Measurements from ENCODE around the gene MPLKIP.
"Not testable (repeated sequence)": the region's sequence is repeated elsewhere in the genome, so short reads cannot be mapped to it uniquely, and the experiment has no call there.

The MPLKIP gene

DNA sequence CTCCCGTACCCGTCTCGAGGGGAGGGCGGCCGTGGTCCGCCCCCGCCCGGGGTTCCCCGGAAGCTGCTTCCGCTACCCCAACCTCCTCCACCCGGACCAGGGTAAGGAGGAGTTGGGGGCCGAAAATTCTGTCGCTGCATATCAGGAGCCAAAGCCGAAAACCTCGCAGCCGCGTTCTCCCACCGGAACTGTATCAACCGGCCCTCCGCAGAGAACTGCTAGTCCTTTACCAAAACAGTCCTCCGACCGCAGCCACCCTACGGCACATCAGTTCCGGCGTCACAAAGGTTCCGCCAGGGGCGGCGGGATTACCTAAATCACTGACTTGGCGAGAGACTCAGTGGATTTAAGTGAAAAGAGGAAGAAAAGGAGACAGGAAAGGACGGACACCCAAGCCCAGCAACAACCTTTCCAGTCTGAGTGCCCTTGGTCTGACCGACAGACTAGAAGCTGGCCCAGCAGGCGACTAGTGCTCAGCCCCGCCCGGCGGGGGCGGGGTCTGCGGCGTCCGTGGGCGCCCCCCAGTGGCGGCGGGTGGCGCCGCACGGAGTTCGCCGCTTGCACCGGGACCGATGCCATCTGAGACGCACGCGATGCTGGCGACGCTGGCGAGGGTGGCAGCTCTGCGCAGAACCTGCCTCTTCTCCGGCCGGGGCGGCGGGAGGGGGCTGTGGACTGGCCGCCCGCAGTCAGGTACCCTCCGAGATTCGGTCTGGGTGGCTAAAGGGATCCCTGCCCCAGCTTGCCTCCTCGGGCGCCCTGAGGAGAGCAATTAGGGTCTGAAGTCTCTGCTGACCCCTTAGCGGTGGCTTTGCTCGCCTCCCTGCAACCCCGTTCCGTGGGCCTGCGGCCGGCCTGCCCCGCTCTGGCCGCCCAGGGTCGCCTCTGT is at the start of gene MPLKIP, which contains the start of gene SUGCT:
TSS of gene MPLKIP (minus strand) at position 195 of the 889 bp plus-strand sequence. CDS start at position 140, 55 bp downstream.
TSS of gene SUGCT (plus strand) at position 578 of the 889 bp plus-strand sequence.
- TF ChIP-seq, protein P1, sequence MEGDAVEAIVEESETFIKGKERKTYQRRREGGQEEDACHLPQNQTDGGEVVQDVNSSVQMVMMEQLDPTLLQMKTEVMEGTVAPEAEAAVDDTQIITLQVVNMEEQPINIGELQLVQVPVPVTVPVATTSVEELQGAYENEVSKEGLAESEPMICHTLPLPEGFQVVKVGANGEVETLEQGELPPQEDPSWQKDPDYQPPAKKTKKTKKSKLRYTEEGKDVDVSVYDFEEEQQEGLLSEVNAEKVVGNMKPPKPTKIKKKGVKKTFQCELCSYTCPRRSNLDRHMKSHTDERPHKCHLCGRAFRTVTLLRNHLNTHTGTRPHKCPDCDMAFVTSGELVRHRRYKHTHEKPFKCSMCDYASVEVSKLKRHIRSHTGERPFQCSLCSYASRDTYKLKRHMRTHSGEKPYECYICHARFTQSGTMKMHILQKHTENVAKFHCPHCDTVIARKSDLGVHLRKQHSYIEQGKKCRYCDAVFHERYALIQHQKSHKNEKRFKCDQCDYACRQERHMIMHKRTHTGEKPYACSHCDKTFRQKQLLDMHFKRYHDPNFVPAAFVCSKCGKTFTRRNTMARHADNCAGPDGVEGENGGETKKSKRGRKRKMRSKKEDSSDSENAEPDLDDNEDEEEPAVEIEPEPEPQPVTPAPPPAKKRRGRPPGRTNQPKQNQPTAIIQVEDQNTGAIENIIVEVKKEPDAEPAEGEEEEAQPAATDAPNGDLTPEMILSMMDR (IDR thresholded peaks at IDR 0.05; ENCODE audit: unreplicated experiment in 3 of 3) = peak; percentile 99

DNA sequence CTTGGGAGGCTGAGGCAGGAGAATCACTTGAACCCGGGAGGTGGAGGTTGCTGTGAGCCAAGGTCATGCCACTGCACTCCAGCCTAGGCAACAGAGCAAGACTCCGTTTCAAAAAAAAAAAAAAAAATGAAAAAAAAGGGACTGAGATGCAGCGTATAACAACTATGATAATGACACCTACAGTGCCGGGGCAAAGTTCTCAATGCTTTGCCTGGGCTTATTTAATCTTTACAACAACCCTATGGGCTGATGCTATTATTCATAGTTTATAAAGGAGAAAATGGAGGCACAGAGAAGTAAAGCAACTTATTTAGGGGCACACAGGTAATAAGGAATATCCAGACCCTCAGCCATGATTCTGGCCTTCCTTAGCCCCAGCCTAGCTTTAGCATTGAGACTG is 48.0 kb upstream of the MPLKIP start:
- Mint-ChIP-seq H3K36me3 (ENCODE audit: low read depth) (peaks cover 4% of the 10 kb centered on the region), H3K4me3 (no peak overlapping the region), H3K27me3 (ENCODE audit: low read depth) (no peaks in the 10 kb centered on the region), H3K4me1 (no peaks in the 10 kb centered on the region), H3K27ac (no peak overlapping the region), H3K9me3 (no peaks in the 10 kb centered on the region)
- TF ChIP-seq, protein P1 (IDR thresholded peaks at IDR 0.05; ENCODE audit: unreplicated experiment in 3 of 3) = no peak

More for the DNA sequence above, at the start of gene MPLKIP, which contains the start of gene SUGCT:
- Mint-ChIP-seq H3K4me3 (peak within 1 kb of the TSS; percentile 96 to 99 (median 99)), H3K36me3 (ENCODE audit: low read depth) (peaks cover 7% of the 10 kb centered on the region), H3K27ac (peak within 1 kb of the TSS; percentile 96 to 99 (median 98)), H3K27me3 (ENCODE audit: low read depth) (peaks cover 4% of the 10 kb centered on the region), H3K4me1 (peaks cover 14% of the 10 kb centered on the region), H3K9me3 (no peaks in the 10 kb centered on the region)

DNA sequence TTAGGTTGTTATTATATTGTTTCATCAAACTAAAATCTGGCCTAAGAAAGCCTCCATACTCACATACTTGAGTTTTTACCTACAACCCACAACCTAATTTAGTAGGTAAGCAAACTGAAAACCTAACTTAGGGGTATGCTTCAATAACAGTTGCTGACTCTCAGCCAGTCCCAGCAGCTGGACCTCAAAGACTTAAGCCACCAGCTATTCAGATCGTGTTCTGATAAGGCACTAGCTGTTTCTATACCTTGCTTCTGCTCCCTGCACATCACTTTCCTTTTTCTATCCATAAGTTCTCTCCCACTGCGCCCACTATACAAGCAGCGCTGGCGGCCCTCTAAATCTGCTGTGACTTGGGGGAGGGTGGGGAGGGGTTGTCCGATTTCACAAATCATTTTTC is 42.6 kb upstream of the MPLKIP start:
- TF ChIP-seq, protein P1 (IDR thresholded peaks at IDR 0.05; ENCODE audit: unreplicated experiment in 3 of 3) = no peak
- H3K4me3 Mint-ChIP-seq = no peak overlapping the region
- no peak overlapping the region for H3K27ac Mint-ChIP-seq
- H3K27me3 Mint-ChIP-seq (ENCODE audit: low read depth) = no peaks in the 10 kb centered on the region
- no peaks in the 10 kb centered on the region for H3K4me1 Mint-ChIP-seq
- H3K9me3 Mint-ChIP-seq = no peaks in the 10 kb centered on the region
- H3K36me3 Mint-ChIP-seq (ENCODE audit: low read depth) = no peaks in the 10 kb centered on the region

DNA sequence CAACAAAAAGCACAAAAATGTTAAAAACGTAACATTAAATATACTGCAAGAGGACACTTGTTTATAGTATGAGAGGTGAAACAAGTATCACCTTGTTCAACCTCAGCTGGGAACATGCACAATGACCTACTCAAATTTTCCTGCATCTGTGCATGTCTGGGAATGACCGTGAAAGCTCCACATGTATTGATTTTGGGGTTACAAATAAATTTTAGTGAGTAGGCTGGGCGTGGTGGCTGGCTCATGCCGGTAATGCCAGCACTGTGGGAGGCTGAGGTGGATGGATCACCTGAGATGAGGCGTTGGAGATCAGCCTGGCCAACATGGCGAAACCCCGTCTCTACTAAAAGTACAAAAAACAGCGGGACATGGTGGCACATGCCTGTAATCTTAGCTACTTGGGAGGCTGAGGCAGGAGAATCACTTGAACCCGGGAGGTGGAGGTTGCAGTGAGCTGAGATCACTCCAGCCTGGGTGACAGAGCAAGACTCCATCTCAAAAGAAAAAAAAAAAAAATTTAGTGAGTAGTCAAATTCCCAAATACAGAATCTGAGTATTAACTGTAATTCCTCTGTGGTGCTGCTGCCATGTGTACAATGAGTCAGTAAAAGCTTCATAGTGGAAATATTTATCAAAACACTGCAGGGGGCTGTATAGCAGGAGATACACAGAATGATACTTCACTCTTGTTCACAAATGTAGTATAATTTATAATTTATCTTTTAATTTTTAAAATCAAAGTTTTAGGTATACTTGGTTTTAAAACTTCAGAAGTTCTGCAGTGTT is 41.5 kb upstream of the MPLKIP start:
- TF ChIP-seq, protein P1 (IDR thresholded peaks at IDR 0.05; ENCODE audit: unreplicated experiment in 3 of 3) = no peak
- Mint-ChIP-seq H3K27ac (no peak overlapping the region), H3K4me1 (no peaks in the 10 kb centered on the region), H3K36me3 (ENCODE audit: low read depth) (no peaks in the 10 kb centered on the region), H3K9me3 (no peaks in the 10 kb centered on the region), H3K4me3 (no peak overlapping the region), H3K27me3 (ENCODE audit: low read depth) (no peaks in the 10 kb centered on the region)

DNA sequence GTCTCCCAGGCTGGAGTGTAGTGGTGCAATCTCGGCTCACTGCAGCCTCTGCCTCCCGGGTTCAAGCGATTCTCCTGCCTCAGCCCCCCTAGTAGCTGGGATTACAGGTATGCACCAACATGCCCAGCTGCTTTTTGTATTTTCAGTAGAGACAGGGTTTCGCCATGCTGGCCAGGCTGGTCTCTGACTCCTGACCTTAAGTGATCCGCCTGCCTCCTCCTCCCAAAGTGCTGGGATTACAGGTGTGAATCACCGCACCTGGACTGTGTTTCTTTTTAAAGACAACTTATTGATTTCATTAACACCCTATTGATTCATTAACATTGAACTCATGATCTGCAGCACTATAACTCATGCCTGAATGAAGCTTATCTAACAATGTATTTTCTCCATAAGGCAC is 40.8 kb upstream of the MPLKIP start:
- not testable (repeated sequence) for H3K36me3 Mint-ChIP-seq (ENCODE audit: low read depth); H3K27ac Mint-ChIP-seq; H3K4me1 Mint-ChIP-seq; H3K27me3 Mint-ChIP-seq (ENCODE audit: low read depth); H3K4me3 Mint-ChIP-seq; H3K9me3 Mint-ChIP-seq

DNA sequence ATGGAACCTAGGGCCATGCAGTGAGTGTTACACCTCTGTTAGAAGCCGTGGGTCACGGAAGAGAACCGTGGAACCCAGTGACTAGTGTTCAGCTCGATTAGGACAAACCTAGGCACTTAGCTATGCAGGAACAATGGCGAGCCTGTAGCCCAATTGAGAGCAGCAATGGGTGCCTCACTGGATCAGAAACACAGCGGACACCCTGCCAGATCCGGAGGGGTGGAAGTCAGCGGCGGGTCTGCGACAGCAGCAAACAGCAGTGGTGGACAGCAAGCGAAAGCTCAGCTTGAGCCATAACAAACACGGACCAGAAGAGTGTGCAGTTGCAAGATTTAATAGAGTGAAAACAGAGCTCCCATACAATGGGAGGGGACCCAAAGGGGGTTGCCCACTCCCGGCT is 38.7 kb upstream of the MPLKIP start:
- H3K9me3 Mint-ChIP-seq; H3K4me3 Mint-ChIP-seq; H3K4me1 Mint-ChIP-seq; H3K36me3 Mint-ChIP-seq (ENCODE audit: low read depth); H3K27me3 Mint-ChIP-seq (ENCODE audit: low read depth); H3K27ac Mint-ChIP-seq: not testable (repeated sequence)

DNA sequence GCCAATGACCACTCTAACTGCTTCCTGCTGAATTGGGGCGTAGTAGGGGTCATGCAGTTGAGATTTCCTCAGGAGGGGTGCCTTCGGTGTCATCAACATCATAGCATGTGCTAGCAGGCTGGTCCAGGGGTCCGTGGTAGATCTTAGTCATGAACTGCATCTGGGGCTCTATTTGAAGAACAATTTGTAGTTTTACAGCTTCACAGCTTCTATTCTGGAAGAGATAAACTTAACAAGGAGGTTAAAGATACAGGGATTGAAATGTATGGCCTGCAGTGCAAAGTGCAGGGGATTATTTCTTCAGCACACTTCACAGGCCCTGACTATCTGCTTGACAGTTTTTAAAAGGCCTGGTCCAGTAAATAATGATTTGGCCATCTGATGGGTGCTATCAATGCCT is 33.8 kb upstream of the MPLKIP start:
- not testable (repeated sequence) for H3K4me3 Mint-ChIP-seq; H3K27me3 Mint-ChIP-seq (ENCODE audit: low read depth); H3K36me3 Mint-ChIP-seq (ENCODE audit: low read depth); H3K9me3 Mint-ChIP-seq; H3K27ac Mint-ChIP-seq; H3K4me1 Mint-ChIP-seq

Data from nephron (organoid).